Sigmoid colon (tissue), 4 donors: ENCODE data around the gene KCNQ4.

Experiments
- EP300 ChIP-seq, 4 donors: sonication (generic); formaldehyde crosslinking; IDR thresholded peaks; one replicate each; pipeline ENCODE4 v1.6.1; 2017; ENCODE audit warnings: antibody characterized with exemption in 4 of 4
- POLR2A ChIP-seq, 2 donors: fragments of 450-650 bp; IDR thresholded peaks; one replicate each; pipeline ENCODE4 v1.6.1; 2016; ENCODE audit warnings: antibody characterized with exemption in 2 of 2, mild to moderate bottlenecking in 2 of 2, moderate library complexity in 2 of 2
- POLR2AphosphoS5 ChIP-seq, 4 donors: sonication (generic); formaldehyde crosslinking; IDR thresholded peaks; one replicate each; pipeline ENCODE4 v1.6.1; 2017; ENCODE audit warnings: antibody characterized with exemption in 4 of 4
- TF ChIP-seq, protein P1 (sequence below), 4 experiments: fragments of 450-650 bp in 3 of 4; fragments of 200-600 bp in 1 of 4; IDR thresholded peaks; one replicate each; pipeline ENCODE4 v1.5.1; 2016 to 2019; ENCODE audit warnings: antibody characterized with exemption in 4 of 4, mild to moderate bottlenecking in 3 of 4, moderate library complexity in 2 of 4

DNA sequence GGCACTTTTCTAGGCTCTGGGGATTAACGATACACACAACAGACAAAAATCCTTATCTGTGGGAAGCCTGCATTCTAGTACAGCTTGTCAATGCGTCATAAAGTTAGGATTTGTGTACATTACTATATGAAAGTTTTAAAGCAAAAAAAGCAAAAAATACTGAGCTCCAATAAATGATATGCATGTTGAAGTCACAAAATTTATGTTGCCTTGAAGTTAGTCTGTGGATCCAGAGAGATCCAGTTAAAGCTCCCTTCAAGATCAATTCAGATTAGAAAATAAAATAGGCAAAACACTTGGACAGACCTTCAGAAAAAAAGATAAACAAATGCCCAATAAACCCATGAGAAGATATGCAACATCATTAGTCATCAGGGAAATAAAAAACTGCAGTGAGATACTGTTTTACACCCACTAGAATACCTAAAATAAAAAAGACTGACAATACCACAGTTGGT, 33.1 kb upstream of the KCNQ4 start:
- TF ChIP-seq, protein P1, sequence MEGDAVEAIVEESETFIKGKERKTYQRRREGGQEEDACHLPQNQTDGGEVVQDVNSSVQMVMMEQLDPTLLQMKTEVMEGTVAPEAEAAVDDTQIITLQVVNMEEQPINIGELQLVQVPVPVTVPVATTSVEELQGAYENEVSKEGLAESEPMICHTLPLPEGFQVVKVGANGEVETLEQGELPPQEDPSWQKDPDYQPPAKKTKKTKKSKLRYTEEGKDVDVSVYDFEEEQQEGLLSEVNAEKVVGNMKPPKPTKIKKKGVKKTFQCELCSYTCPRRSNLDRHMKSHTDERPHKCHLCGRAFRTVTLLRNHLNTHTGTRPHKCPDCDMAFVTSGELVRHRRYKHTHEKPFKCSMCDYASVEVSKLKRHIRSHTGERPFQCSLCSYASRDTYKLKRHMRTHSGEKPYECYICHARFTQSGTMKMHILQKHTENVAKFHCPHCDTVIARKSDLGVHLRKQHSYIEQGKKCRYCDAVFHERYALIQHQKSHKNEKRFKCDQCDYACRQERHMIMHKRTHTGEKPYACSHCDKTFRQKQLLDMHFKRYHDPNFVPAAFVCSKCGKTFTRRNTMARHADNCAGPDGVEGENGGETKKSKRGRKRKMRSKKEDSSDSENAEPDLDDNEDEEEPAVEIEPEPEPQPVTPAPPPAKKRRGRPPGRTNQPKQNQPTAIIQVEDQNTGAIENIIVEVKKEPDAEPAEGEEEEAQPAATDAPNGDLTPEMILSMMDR (IDR thresholded peaks at IDR 0.05) = no peak
- TF ChIP-seq EP300 (IDR thresholded peaks at IDR 0.05) = no peak
- no peak for TF ChIP-seq POLR2AphosphoS5 (IDR thresholded peaks at IDR 0.05)
- no peak for TF ChIP-seq POLR2A (IDR thresholded peaks at IDR 0.05)
